Uterus (tissue), 4 donors: Measurements from ENCODE around the gene TCAP. TPM values are rescaled to one million over a fixed set of nuclear protein-coding genes. Genes with fewer than 3 reads are reported as not detected.

Experiments
- DNase-seq, 2 donors: peaks; one replicate each; pipeline ENCODE4 v3.0.0-alpha.2; 2019 to 2020
- H3K27ac ChIP-seq, 2 donors: fragments of 200-600 bp; sonication (generic); 1 replicate in 1 of 2; 2 replicates in 1 of 2; pipeline ENCODE4 v1.5.1; 2016 to 2018
- H3K27me3 ChIP-seq, 2 donors: fragments of 200-600 bp; sonication (generic); one replicate each; pipeline ENCODE4 v1.5.1; 2018 to 2019; ENCODE audit warnings: control low read depth in 1 of 2
- H3K36me3 ChIP-seq, 2 donors: fragments of 200-600 bp; sonication (generic); one replicate each; pipeline ENCODE4 v1.5.1; 2019; ENCODE audit warnings: control low read depth in 1 of 2
- H3K4me1 ChIP-seq, 2 donors: fragments of 200-600 bp; sonication (generic); one replicate each; pipeline ENCODE4 v1.5.1; 2018 to 2019; ENCODE audit warnings: control low read depth in 1 of 2
- H3K4me3 ChIP-seq, 2 donors: fragments of 200-600 bp; sonication (generic); 1 replicate in 1 of 2; 2 replicates in 1 of 2; pipeline ENCODE4 v1.5.1; 2018 to 2019; ENCODE audit warnings: mild to moderate bottlenecking in 1 of 2
- H3K9me3 ChIP-seq, 2 donors: fragments of 200-600 bp; sonication (generic); one replicate each; pipeline ENCODE4 v1.5.1; 2019; ENCODE audit warnings: control low read depth in 1 of 2
- POLR2A ChIP-seq, 2 donors: fragments of 450-650 bp; IDR thresholded peaks; one replicate each; pipeline ENCODE4 v1.6.1; 2016; ENCODE audit warnings: antibody characterized with exemption in 2 of 2, mild to moderate bottlenecking in 1 of 2, moderate library complexity in 1 of 2
- intact Hi-C: fragments of 100-400 bp; cut with DNase I; formaldehyde crosslinking; loops from one replicate; pipeline ENCODE4 v1.15.1; 2023; ENCODE audit warnings: low total_unique reads
- total RNA-seq, 4 donors: library from RNA; depleted of rRNA in 3 of 4; stranded (reverse); fragments of >200 nt in 3 of 4; gene quantifications; one replicate each; pipeline versions ENCODE4 v1.1.0 to v1.2.4, GENCODE V29; 2014 to 2023
- TF ChIP-seq, protein P1 (sequence below), 4 experiments: fragments of 200-600 bp in 2 of 4; fragments of 450-650 bp in 2 of 4; sonication (generic) in 2 of 4; IDR thresholded peaks; one replicate each; pipeline ENCODE4 v1.5.1; 2016 to 2019; ENCODE audit warnings: antibody characterized with exemption in 4 of 4, mild to moderate bottlenecking in 2 of 4, moderate library complexity in 1 of 4
- donor health status: DM: yes; HTN: yes; CAD: no.

The TCAP gene
- total RNA-seq, 4 donors from 2014 or later = 0.28 to 2.2 TPM; not detected in 2

DNA sequence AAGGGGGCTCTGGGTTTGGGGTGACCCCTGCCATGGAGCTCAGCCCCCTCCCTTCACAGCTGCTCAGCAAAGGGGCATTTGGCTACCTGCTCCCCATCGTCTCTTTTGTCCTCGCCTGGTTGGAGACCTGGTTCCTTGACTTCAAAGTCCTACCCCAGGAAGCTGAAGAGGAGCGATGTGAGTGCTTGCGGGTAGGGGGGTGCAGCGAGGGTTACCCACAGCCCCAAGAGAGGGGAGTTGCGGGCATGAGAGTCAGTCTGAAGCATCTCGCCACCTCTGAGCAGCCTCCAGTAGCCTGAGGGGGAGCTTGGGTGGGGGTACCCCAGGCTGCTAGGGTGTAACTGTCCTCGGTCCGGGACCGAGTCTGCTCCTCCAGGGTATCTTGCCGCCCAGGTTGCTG, 6.8 kb upstream of the TCAP start:
- Histone ChIP-seq H3K4me1 (no peaks in the 10 kb centered on the region), H3K9me3 (no peaks in the 10 kb centered on the region), H3K27me3 (no peaks in the 10 kb centered on the region), H3K4me3 (no peak overlapping the region), H3K36me3 (no peaks in the 10 kb centered on the region), H3K27ac (peak overlapping the region in 1 of 2 donors; percentile 77)
- DNase-seq = no peak
- TF ChIP-seq, protein P1, sequence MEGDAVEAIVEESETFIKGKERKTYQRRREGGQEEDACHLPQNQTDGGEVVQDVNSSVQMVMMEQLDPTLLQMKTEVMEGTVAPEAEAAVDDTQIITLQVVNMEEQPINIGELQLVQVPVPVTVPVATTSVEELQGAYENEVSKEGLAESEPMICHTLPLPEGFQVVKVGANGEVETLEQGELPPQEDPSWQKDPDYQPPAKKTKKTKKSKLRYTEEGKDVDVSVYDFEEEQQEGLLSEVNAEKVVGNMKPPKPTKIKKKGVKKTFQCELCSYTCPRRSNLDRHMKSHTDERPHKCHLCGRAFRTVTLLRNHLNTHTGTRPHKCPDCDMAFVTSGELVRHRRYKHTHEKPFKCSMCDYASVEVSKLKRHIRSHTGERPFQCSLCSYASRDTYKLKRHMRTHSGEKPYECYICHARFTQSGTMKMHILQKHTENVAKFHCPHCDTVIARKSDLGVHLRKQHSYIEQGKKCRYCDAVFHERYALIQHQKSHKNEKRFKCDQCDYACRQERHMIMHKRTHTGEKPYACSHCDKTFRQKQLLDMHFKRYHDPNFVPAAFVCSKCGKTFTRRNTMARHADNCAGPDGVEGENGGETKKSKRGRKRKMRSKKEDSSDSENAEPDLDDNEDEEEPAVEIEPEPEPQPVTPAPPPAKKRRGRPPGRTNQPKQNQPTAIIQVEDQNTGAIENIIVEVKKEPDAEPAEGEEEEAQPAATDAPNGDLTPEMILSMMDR (IDR thresholded peaks at IDR 0.05) = no peak
- no peak for TF ChIP-seq POLR2A (IDR thresholded peaks at IDR 0.05)
- intact Hi-C loops = no loop called here

DNA sequence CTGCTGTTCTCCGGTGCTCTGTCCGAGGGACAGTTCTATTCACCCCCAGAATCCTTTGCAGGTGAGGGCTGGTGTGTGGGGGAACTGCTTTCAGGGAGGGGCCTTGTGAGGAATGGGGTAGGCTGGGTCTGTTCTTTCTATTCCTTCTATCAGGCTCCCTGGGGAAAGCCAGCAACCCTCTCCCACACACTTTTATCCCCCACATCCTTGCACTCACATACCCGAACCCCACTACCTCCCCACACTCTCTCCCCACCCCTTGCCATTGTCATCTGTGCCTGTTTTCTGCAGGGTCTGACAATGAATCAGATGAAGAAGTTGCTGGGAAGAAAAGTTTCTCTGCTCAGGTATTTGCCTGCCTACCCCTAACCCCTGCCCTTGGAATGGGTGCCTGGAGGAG, 6.4 kb upstream of the TCAP start:
- Histone ChIP-seq H3K9me3 (no peaks in the 10 kb centered on the region), H3K4me1 (no peaks in the 10 kb centered on the region), H3K4me3 (no peak overlapping the region), H3K36me3 (no peaks in the 10 kb centered on the region), H3K27me3 (no peaks in the 10 kb centered on the region), H3K27ac (peak overlapping the region; percentile 15 to 77)
- intact Hi-C loops = no loop called here
- DNase-seq = no peak
- TF ChIP-seq POLR2A (IDR thresholded peaks at IDR 0.05) = no peak
- TF ChIP-seq, protein P1 (IDR thresholded peaks at IDR 0.05) = no peak

DNA sequence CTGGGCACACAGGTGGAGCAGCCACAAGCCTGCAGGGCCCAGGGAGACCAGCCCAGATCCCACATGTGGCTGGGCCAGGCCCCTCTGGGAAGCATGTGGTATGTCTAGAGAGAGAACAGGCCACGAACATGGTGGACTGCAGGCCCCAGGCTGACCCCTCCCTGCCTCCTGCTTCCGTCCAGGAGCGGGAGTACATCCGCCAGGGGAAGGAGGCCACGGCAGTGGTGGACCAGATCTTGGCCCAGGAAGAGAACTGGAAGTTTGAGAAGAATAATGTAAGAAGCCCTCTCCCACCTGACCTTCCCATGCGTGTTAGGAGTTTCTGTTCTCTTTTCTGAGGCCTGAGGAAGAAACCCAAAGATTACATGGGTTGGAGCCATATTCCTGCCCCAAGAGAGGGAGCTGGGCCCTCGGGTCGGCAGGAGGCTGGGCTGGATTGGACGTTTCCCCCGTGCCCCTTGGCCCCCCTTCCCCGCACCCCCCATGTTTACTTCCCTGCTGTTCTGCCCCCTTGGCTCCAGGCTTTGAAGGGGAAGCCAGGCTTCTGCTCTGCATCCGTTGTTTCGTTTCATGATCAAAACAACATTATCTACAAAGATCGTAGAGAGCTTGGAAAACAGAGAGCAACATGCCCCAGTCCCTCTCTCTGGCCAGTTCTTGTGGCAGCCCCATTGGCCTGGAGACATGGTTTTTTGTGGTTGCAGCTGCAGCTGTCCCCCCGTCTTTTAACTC, 5.7 kb upstream of the TCAP start:
- TF ChIP-seq, protein P1 (IDR thresholded peaks at IDR 0.05) = no peak
- no peak for TF ChIP-seq POLR2A (IDR thresholded peaks at IDR 0.05)
- intact Hi-C loops = no loop called here
- no peaks in the 10 kb centered on the region for H3K4me1 ChIP-seq
- H3K27ac ChIP-seq = peak overlapping the region; percentile 15 to 77
- no peaks in the 10 kb centered on the region for H3K36me3 ChIP-seq
- no peaks in the 10 kb centered on the region for H3K27me3 ChIP-seq
- no peak for DNase-seq
- no peaks in the 10 kb centered on the region for H3K9me3 ChIP-seq
- H3K4me3 ChIP-seq = no peak overlapping the region

DNA sequence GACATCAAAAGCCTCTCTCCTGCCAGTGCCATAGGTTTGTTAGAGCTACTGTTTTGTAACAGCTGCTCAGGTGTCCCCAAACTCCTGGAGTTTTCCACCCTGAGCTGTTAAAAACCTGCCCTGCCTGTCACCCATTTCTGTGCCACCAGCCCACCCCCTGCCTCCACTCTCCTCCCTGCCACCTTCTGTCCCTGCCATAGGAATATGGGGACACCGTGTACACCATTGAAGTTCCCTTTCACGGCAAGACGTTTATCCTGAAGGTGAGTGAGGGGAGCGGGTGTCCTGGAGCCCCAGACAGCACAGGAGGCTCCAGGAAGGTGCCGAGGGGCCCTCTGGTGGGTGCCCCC, 5.2 kb upstream of the TCAP start:
- intact Hi-C loops = no loop called here
- H3K36me3 ChIP-seq = no peaks in the 10 kb centered on the region
- peak overlapping the region; percentile 15 to 77 for H3K27ac ChIP-seq

More for the DNA sequence above, 5.2 kb upstream of the TCAP start:
- Histone ChIP-seq H3K4me1 (no peaks in the 10 kb centered on the region), H3K27me3 (no peaks in the 10 kb centered on the region), H3K4me3 (no peak overlapping the region), H3K9me3 (no peaks in the 10 kb centered on the region)
- TF ChIP-seq, protein P1 (IDR thresholded peaks at IDR 0.05) = no peak
- no peak for TF ChIP-seq POLR2A (IDR thresholded peaks at IDR 0.05)
- no peak for DNase-seq
